NCI-H446 (cell line): ENCODE measurements around the gene FOXA3.
A peak's percentile ranks its signal among the peaks of the same experiment; 100 is the strongest.

ENCODE experiments used
- DNase-seq, 2 experiments: peaks; one replicate each; lab custom pipeline; 2025; lab: John Stamatoyannopoulos, UW

FOXA3 gene

DNA sequence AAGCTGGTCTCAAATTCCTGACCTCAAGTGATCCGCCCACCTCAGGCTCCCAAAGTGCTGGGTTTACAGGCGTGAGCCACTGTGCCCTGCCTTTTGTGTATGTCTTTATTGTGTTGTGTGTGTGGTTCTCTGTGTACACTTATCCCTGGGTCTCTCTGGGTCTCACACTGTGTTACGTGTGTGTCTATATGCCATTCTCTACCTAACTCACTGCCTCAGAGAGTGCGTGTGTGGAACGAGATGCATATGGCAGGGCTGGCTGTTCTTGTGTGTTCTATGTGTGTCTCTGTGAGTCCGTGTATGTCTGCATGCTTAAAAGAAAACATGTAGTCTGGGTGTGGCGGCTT, 10.5 kb downstream of the FOXA3 start:
- no peak for DNase-seq

DNA sequence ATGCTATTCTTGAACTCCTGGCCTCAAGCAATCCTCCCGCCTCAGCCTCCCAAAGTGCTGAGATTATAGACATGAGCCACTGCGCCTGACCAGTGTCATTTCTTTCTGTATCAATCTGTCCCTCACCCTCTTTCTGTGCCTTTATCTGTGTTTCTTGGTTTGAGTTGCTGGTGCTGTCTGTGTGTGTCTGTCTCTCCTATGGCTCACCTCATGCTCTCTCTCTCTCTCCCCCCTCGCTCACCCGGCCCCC, 12.0 kb downstream of the FOXA3 start:
- DNase-seq = no peak

DNA sequence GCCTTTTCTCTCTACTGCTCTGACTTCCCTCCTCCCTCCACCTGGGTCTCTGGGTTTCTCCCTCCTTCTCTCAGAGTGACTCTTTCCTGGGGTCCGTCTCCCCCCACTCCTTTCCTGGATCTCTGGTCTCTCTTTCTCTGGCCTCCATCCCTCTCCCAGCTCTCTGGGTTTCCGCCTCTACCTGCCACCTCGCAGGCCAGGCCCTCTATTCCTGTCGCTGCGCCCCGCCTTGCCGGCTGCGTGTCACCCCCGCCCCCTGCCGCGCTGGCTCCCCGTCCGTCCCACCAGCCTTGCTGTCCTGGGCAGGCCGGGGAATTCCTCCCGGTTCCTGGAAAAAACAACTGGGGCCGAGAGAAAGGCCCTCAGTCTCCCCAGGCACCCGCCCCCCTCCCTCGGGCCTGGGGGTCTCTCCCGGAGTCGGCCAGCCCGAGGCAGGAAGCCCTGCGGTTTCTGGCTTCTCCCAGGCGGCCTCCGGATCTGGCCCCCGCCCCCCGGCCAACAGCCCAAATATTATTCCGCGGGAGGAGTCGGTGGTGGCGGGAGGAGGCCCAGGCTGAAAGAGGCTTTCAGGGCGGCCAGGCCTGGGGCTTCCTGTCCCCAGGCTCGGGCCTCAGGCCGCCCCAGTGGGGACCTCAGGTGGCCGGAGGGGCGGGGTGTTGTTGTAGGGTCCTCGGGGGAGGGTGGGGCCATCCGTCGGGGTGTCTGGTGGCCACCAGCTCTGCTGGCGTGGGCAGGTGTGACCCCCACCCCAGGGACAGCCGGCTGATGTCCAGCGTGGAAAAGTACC, 12.5 kb downstream of the FOXA3 start:
- no peak for DNase-seq

GRCh38 chr19:45878043-45878794, 14.1 kb downstream of the FOXA3 start:
- no peak for DNase-seq

GRCh38 chr19:45879055-45879454, 14.9 kb downstream of the FOXA3 start:
- DNase-seq = no peak

- no peak for DNase-seq
Measured at GRCh38 chr19:45879971-45880370, 15.8 kb downstream of the FOXA3 start.

- no peak for DNase-seq
Measured at GRCh38 chr19:45881082-45881908, 17.2 kb downstream of the FOXA3 start.

- no peak for DNase-seq
Measured at GRCh38 chr19:45881909-45882528, 17.9 kb downstream of the FOXA3 start.

DNA sequence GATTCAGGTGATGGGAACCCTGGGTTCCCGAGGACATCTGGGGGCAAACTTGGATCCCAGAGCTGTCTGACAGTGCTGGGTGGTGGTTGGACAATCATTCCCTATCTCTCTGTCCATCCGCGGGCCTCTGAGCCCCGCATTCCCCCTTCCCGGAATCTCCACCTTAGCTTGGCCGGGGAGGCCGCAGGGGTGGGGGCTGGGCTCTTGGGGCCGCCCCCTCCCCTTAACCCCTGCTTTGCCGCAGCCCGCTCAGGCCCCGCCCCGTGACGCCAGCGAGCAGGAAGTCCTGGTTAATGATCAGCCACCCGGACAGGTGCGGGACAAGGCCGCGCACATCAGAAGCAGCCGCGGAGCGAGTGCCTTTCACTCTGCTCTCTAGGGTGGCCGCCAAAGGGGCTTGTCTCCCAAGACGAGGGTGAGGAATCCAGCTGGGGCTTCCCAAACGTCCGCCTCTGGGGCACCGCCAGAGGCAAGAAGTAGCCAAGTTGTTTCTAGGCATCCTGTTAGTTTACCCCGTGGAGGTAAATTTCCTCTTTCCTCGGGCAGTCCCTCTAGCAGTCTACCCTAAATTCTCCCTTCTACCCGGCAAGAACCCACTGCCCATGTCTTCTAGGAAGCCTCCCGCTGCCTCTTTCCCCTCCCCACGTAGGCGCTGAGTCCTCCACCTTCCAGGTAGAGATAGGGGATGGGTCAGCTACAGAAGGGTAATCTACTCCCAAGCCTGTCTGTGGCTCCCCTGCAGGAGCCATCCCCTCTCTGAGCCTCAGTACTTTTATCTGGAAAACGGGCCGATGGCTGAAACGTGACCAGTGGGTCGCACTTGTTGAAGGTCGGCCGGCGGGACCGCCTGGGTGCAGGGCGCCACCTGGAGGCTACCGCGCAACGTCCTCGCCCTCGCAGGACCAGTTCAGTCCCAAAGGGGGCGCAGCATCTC, 18.8 kb downstream of the FOXA3 start:
- DNase-seq = peak; percentile 22 to 83

- DNase-seq = no peak
Measured at GRCh38 chr19:45883586-45883880, 19.4 kb downstream of the FOXA3 start.

- no peak for DNase-seq
Measured at GRCh38 chr19:45883881-45884681, 20.0 kb downstream of the FOXA3 start.

- peak in 1 of 2 experiments; percentile 50 for DNase-seq
Measured at GRCh38 chr19:45884682-45885555, 20.8 kb downstream of the FOXA3 start.

- DNase-seq = peak; percentile 85 to 94
Measured at GRCh38 chr19:45885556-45886426, 21.7 kb downstream of the FOXA3 start, which contains the start of gene IRF2BP1. TSS of gene IRF2BP1 (minus strand) at chr19:45886141. CDS start at chr19:45885774, 367 bp downstream.

DNA sequence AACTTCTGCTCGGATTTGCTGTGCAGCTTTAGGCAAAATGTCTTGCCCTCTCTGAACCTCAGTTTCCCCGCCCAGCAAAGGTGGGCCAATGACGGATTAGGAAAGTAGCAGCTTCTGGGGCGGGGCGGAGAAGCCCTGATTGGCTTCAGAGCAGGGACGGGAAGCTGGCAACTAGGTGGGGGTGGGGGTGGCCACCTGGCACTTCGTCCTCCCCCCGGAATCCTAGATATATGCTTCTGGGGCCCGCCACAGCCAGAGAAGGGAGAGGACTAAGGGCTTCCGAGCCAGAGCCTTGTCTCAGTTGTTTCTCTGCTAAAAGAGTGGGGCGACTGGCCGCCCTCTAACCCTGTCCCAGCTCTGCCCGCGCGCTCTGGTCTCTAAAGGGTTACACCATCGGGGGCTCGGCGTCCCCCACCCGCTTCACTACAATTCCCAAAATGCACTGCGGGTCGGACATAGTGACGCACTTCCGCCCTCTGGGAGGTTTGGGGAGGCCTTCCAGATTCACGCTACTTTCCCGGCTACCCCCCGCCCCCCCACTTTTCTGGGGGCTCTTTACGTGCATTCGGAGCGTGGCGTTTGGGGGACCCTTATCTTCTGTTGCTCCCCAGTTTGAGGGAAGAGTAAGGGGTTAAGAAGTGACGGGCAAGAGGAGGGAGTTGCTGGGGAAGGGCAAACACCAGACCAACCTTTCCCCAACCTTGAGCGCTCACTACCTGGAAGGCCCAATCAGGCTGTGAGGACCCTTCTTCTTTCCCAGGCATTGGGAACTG, 22.5 kb downstream of the FOXA3 start:
- peak; percentile 91 to 93 for DNase-seq

DNA sequence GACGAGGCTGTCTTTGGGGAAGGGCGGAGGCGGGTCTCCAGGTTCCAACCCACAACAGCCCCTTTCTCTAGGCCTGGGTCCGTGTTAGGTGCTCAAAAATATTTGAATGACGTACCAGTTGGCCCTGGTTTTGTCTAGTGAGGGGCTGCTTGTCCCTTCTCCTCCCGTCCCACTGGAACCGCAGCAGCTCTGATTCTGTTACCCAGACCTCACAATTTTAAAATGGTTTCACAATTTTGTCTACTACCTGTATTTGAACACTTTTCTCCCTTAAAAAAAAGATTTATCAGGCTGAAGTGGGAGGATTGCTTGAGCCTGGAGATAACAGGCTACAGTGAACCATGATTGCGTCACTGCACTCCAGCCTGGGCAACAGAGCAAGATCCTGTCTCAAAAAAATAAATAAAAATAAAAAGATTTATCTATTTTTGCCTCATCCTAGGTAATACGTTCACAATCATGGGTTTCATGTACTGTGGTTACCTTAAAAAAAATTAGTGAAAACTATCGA, 23.1 kb downstream of the FOXA3 start:
- peak in 1 of 2 experiments; percentile 57 for DNase-seq

- no peak for DNase-seq
Measured at GRCh38 chr19:45889210-45889885, 25.2 kb downstream of the FOXA3 start.

GRCh38 chr19:45890877-45891276, 26.8 kb downstream of the FOXA3 start:
- no peak for DNase-seq
